H1 (cell line): ENCODE results near the gene STPG1. TPM values are rescaled to one million over a fixed set of nuclear protein-coding genes. Genes with fewer than 3 reads are reported as not detected.

Experiments
- CHD7 ChIP-seq: fragments of 300-600 bp; sonication (generic); IDR thresholded peaks from 2 replicates; pipeline ENCODE4 v1.7.1; 2012; ENCODE audit warnings: low read length, moderate library complexity, mild to moderate bottlenecking, inconsistent platforms; ENCODE audit not compliant: insufficient replicate concordance
- POLR2A ChIP-seq, 2 experiments: IDR thresholded peaks; 1 replicate in 1 of 2; 2 replicates in 1 of 2; pipeline ENCODE4 v1.6.1; 2011; ENCODE audit warnings: low read depth in 2 of 2, low read length in 2 of 2, mild to moderate bottlenecking in 2 of 2; ENCODE audit errors: control extremely low read depth in 1 of 2
- POU5F1 ChIP-seq: IDR thresholded peaks from 2 replicates; pipeline ENCODE4 v1.6.1; 2011; ENCODE audit warnings: low read depth, mild to moderate bottlenecking, low read length, moderate library complexity
- polyA plus RNA-seq, 7 experiments: library from polyadenylated mRNA; depleted of rRNA in 3 of 7; stranded (reverse) in 5 of 7; unstranded in 2 of 7; fragments of >200 nt in 5 of 7; fragments of 200-250 nt in 2 of 7; gene quantifications; 1 replicate in 5 of 7; 2 replicates in 1 of 7; 4 replicates in 1 of 7; pipeline versions ENCODE4 v1.2.1 to v1.2.3, GENCODE V29; 2011 to 2013; ENCODE audit warnings: missing spikeins in 2 of 7, mixed read lengths in 2 of 7
- total RNA-seq: library from RNA; stranded (reverse); fragmentation: NEBNext Ultra II Directional; extraction: Animal tissue kit (Norgen Biotek cat#: 25700); gene quantifications from 2 replicates; pipeline ENCODE4 v1.2.1, GENCODE V29; 2021

STPG1 gene
- total and polyA plus RNA-seq, 2 of the 8 experiments (the other 6 are each of a cell fraction or from before 2014, with no cell fraction given): 10.3 to 11.2 TPM

- TF ChIP-seq CHD7 (no peak), POLR2A (IDR thresholded peaks at IDR 0.05; ENCODE audit: control extremely low read depth in 1 of 2, low read depth in 2 of 2, low read length in 2 of 2) (no peak), POU5F1 (no peak)
Measured at GRCh38 chr1:24409535-24409934, 4.0 kb downstream of the STPG1 start (continued).
